SHP77 (cell line): ENCODE results near the gene HOXD9.

Experiments used
- DNase-seq, 2 experiments: peaks; one replicate each; lab custom pipeline; 2025; lab: John Stamatoyannopoulos, UW

HOXD9 gene

GRCh38 chr2:176122683-176123410, at the start of gene HOXD9:
TSS of gene HOXD9 (plus strand) at chr2:176122719. CDS start at chr2:176122769, 50 bp downstream.
- DNase-seq, result no peak

- no peak for DNase-seq
These were observed 49.3 kb upstream of the HOXD9 start for GRCh38 chr2:176072951-176073904.

- no peak for DNase-seq
These were observed 47.5 kb upstream of the HOXD9 start for GRCh38 chr2:176074919-176075425.

GRCh38 chr2:176075481-176075880, 47.0 kb upstream of the HOXD9 start:
- DNase-seq, result no peak

- DNase-seq, result no peak
These were observed 46.5 kb upstream of the HOXD9 start for GRCh38 chr2:176076063-176076462.

GRCh38 chr2:176076796-176077195, 45.7 kb upstream of the HOXD9 start:
- no peak for DNase-seq

GRCh38 chr2:176078541-176079284, 43.8 kb upstream of the HOXD9 start:
- no peak for DNase-seq

GRCh38 chr2:176079285-176079830, 43.2 kb upstream of the HOXD9 start:
- DNase-seq, result no peak

- no peak for DNase-seq
These were observed 42.5 kb upstream of the HOXD9 start for GRCh38 chr2:176079831-176080539.

GRCh38 chr2:176080540-176081375, 41.8 kb upstream of the HOXD9 start:
- no peak for DNase-seq

- no peak for DNase-seq
These were observed 41.1 kb upstream of the HOXD9 start for GRCh38 chr2:176081376-176081836.

GRCh38 chr2:176081837-176082524, 40.5 kb upstream of the HOXD9 start:
- no peak for DNase-seq

GRCh38 chr2:176082525-176082823, 40.0 kb upstream of the HOXD9 start:
- DNase-seq, result no peak

- DNase-seq, result no peak
These were observed 39.4 kb upstream of the HOXD9 start for GRCh38 chr2:176082824-176083751.

GRCh38 chr2:176083796-176084261, 38.7 kb upstream of the HOXD9 start, which contains the start of gene EVX2:
TSS of gene EVX2 (minus strand) at chr2:176083962. CDS start at chr2:176083776, 186 bp downstream.
- DNase-seq, result no peak

- DNase-seq, result no peak
These were observed 37.9 kb upstream of the HOXD9 start for GRCh38 chr2:176084611-176085119.

GRCh38 chr2:176085120-176085788, 37.3 kb upstream of the HOXD9 start:
- DNase-seq, result no peak
